B cell (primary cell): ENCODE data around the gene COASY. TPM values are rescaled to one million over a fixed set of nuclear protein-coding genes. Genes with fewer than 3 reads are reported as not detected.

Experiments
- ATAC-seq: fragments of 200-7000 bp; cut with Tn5 transposase; one replicate; pipeline ENCODE4 v1.10.0; 2021; ENCODE audit warnings: low read depth, mild to moderate bottlenecking, moderate number of reproducible peaks, moderate library complexity
- CTCF ChIA-PET: fragments of 350-600 bp; sonication (Branson Sonifier 250); formaldehyde crosslinking; loops from one replicate; lab custom pipeline; 2021; ENCODE audit warnings: antibody characterized with exemption, inconsistent platforms; lab: Charles Lee
- POLR2A ChIA-PET: fragments of 350-600 bp; sonication (Branson Sonifier 250); formaldehyde crosslinking; loops from one replicate; lab custom pipeline; 2021; ENCODE audit warnings: antibody characterized with exemption; lab: Charles Lee
- DNase-seq: peaks from one replicate; pipeline ENCODE4 v3.0.0; 2013
- H2AFZ ChIP-seq: 2 replicates; pipeline ENCODE4 v1.6.1; 2012; ENCODE audit warnings: mild to moderate bottlenecking, low read depth, low read length; ENCODE audit not compliant: insufficient read depth, poor library complexity, severe bottlenecking
- H3K27ac ChIP-seq, 2 donors: 1 replicate in 1 of 2; 2 replicates in 1 of 2; pipeline ENCODE4 v1.5.1; 2012 to 2013; ENCODE audit warnings: low read length in 2 of 2, mild to moderate bottlenecking in 2 of 2, moderate library complexity in 1 of 2
- H3K27me3 ChIP-seq, 4 experiments: fragments of 200-600 bp in 1 of 4; sonication (generic) in 1 of 4; replicated peaks in 1 of 4; 1 replicate in 2 of 4; 2 replicates in 2 of 4; pipeline versions ENCODE4 v1.6.1 to v1.7.0; 2013 to 2016; ENCODE audit warnings: low read length in 3 of 4, mild to moderate bottlenecking in 2 of 4, mixed read lengths in 1 of 4, moderate library complexity in 1 of 4; ENCODE audit not compliant: insufficient read depth in 4 of 4, control insufficient read depth in 3 of 4; ENCODE audit errors: control extremely low read depth in 1 of 4
- H3K36me3 ChIP-seq, 2 experiments: replicated peaks in 1 of 2; 1 replicate in 1 of 2; 2 replicates in 1 of 2; pipeline versions ENCODE4 v1.6.1 to v1.7.1; 2013; ENCODE audit warnings: low read length in 1 of 2; ENCODE audit not compliant: insufficient read depth in 2 of 2, control insufficient read depth in 1 of 2; ENCODE audit errors: control extremely low read depth in 1 of 2, extremely low read depth in 1 of 2
- H3K4me1 ChIP-seq, 2 donors: fragments of 200-600 bp in 1 of 2; sonication (generic) in 1 of 2; 1 replicate in 1 of 2; 2 replicates in 1 of 2; pipeline versions ENCODE4 v1.5.1 to v1.6.1; 2013 to 2017; ENCODE audit warnings: low read length in 2 of 2; ENCODE audit not compliant: control insufficient read depth in 2 of 2, insufficient read depth in 2 of 2
- H3K4me2 ChIP-seq: replicated peaks from 2 replicates; pipeline ENCODE3; 2012; ENCODE audit warnings: mild to moderate bottlenecking, low read depth, low read length; ENCODE audit not compliant: poor library complexity, severe bottlenecking
- H3K4me3 ChIP-seq, 5 experiments: fragments of 200-600 bp in 1 of 5; sonication (generic) in 1 of 5; 1 replicate in 3 of 5; 2 replicates in 2 of 5; pipeline versions ENCODE4 v1.5.1 to v1.7.0; 2011 to 2016; ENCODE audit warnings: low read length in 4 of 5, mild to moderate bottlenecking in 4 of 5, low read depth in 2 of 5, control low read depth in 1 of 5, moderate library complexity in 1 of 5; ENCODE audit not compliant: insufficient read depth in 1 of 5; ENCODE audit errors: control extremely low read depth in 1 of 5, extremely low read depth in 1 of 5
- H3K79me2 ChIP-seq: fragments of 200-600 bp; sonication (generic); one replicate; pipeline ENCODE4 v1.6.0; 2016; ENCODE audit warnings: low read length; ENCODE audit not compliant: control insufficient read depth, insufficient read depth
- H3K9ac ChIP-seq: fragments of 200-600 bp; sonication (generic); 2 replicates; pipeline ENCODE4 v1.6.1; 2017; ENCODE audit warnings: mild to moderate bottlenecking, low read length, moderate library complexity
- H3K9me3 ChIP-seq, 3 donors: one replicate each; pipeline versions ENCODE4 v1.6.1 to v1.7.1; 2013; ENCODE audit warnings: low read length in 2 of 3; ENCODE audit not compliant: control insufficient read depth in 2 of 3, insufficient read depth in 1 of 3; ENCODE audit errors: control extremely low read depth in 1 of 3
- H4K20me1 ChIP-seq: 2 replicates; pipeline ENCODE4 v1.6.0; 2012; ENCODE audit warnings: mild to moderate bottlenecking, low read length; ENCODE audit not compliant: insufficient read depth, control insufficient read depth, poor library complexity, severe bottlenecking
- H3K27ac Mint-ChIP-seq: one replicate; pipeline ENCODE4 v1.8.0; 2021; ENCODE audit warnings: mixed read lengths
- H3K27me3 Mint-ChIP-seq: one replicate; pipeline ENCODE4 v1.8.0; 2021; ENCODE audit warnings: mixed read lengths
- H3K4me1 Mint-ChIP-seq: one replicate; pipeline ENCODE4 v1.8.0; 2021; ENCODE audit warnings: mixed read lengths
- H3K4me3 Mint-ChIP-seq: one replicate; pipeline ENCODE4 v1.8.0; 2021; ENCODE audit warnings: mixed read lengths
- H3K9me3 Mint-ChIP-seq: one replicate; pipeline ENCODE4 v1.8.0; 2022; ENCODE audit warnings: mixed read lengths; ENCODE audit not compliant: insufficient read depth
- CTCF ChIP-seq: fragments of 200-600 bp; IDR thresholded peaks from one replicate; pipeline ENCODE4 v1.8.0; 2022; ENCODE audit warnings: antibody characterized with exemption, mild to moderate bottlenecking
- EZH2 ChIP-seq: IDR thresholded peaks from 2 replicates; pipeline ENCODE4 v1.6.1; 2012; ENCODE audit warnings: borderline replicate concordance, low read depth, mild to moderate bottlenecking, moderate library complexity, low read length; ENCODE audit not compliant: insufficient read depth, poor library complexity, severe bottlenecking
- WGBS: methylation state at CpG from one replicate; pipeline ENCODE4 v1.1.5; 2013; ENCODE audit warnings: missing lambda C conversion rate; ENCODE audit not compliant: insufficient coverage; 5-methylcytosine and 5-hydroxymethylcytosine counted together
- intact Hi-C: fragments of 100-400 bp; cut with micrococcal nuclease; formaldehyde crosslinking; loops from one replicate; pipeline ENCODE4 v1.10.0; 2022
- polyA plus RNA-seq: library from polyadenylated mRNA; depleted of rRNA; stranded (reverse); fragments of >200 nt; gene quantifications from 2 replicates; pipeline ENCODE4 v1.2.3, GENCODE V29; 2012
- total RNA-seq, 2 donors: library from RNA; stranded (reverse); fragments of 120-200 nt in 1 of 2; gene quantifications; 1 replicate in 1 of 2; 2 replicates in 1 of 2; pipeline versions ENCODE4 v1.2.3 to v1.2.4, GENCODE V29; 2013 to 2022

COASY gene
- total and polyA plus RNA-seq, 2 donors (not counting 1 experiment from before 2014, with no cell fraction given) = 76.6 to 82.3 TPM

GRCh38 chr17:42543190-42544079 is 18.5 kb upstream of the COASY start:
- H3K9me3 Mint-ChIP-seq = no peaks in the 10 kb centered on the region
- Histone ChIP-seq H3K27me3 (no peaks in the 10 kb centered on the region), H3K9ac (no peak overlapping the region), H3K4me1 (peaks cover 5 to 7% of the 10 kb centered on the region in 2 donors), H3K79me2 (peaks cover 2% of the 10 kb centered on the region), H4K20me1 (peaks cover 11% of the 10 kb centered on the region), H3K4me2 (no peak overlapping the region), H3K4me3 (no peak overlapping the region), H3K9me3 (no peaks in the 10 kb centered on the region), H2AFZ (no peak overlapping the region), H3K36me3 (peaks cover 0 to 22% of the 10 kb centered on the region in 2 experiments), H3K27ac (no peak overlapping the region)
- no peak overlapping the region for H3K4me3 Mint-ChIP-seq
- H3K27ac Mint-ChIP-seq = no peak overlapping the region
- peaks cover 10% of the 10 kb centered on the region for H3K4me1 Mint-ChIP-seq
- TF ChIP-seq CTCF = no peak
- TF ChIP-seq EZH2 = no peak
- CTCF ChIA-PET = interaction anchor here (1.6 kb wide), 1 partner anchor 26 kb away, joined by 6 read pairs; no protein-coding TSS in a partner anchor
- intact Hi-C loops = no loop called here
- no peaks in the 10 kb centered on the region for H3K27me3 Mint-ChIP-seq
- WGBS = 97% methylated on average over 39 of the region's 39 CpGs
- ATAC-seq = no peak
- no peak for DNase-seq
- POLR2A ChIA-PET = no interaction called here

GRCh38 chr17:42544874-42545283 is 17.1 kb upstream of the COASY start:
- no peak overlapping the region for H3K27ac ChIP-seq
- ATAC-seq (no peak), DNase-seq (no peak)
- peaks cover 10 to 16% of the 10 kb centered on the region in 2 donors for H3K4me1 ChIP-seq
- TF ChIP-seq CTCF (no peak), EZH2 (no peak)
- H4K20me1 ChIP-seq = peaks cover 10% of the 10 kb centered on the region
- H3K79me2 ChIP-seq = no peaks in the 10 kb centered on the region
- no peak overlapping the region for H2AFZ ChIP-seq
- no peaks in the 10 kb centered on the region for H3K9me3 ChIP-seq
- peaks cover 0 to 13% of the 10 kb centered on the region in 2 experiments for H3K36me3 ChIP-seq
- Mint-ChIP-seq H3K4me3 (no peak overlapping the region), H3K9me3 (no peaks in the 10 kb centered on the region), H3K4me1 (peaks cover 13% of the 10 kb centered on the region), H3K27me3 (no peaks in the 10 kb centered on the region), H3K27ac (no peak overlapping the region)
- H3K4me3 ChIP-seq = no peak overlapping the region
- H3K9ac ChIP-seq = no peak overlapping the region
- no peak overlapping the region for H3K4me2 ChIP-seq
- 77% methylated on average over 5 of the region's 8 CpGs for whole genome bisulfite sequencing
- H3K27me3 ChIP-seq = no peaks in the 10 kb centered on the region
- intact Hi-C loops = no loop called here
- CTCF ChIA-PET = interaction anchor here (1.1 kb wide), 1 partner anchor 11 kb away, joined by 3 read pairs; no protein-coding TSS in a partner anchor
- POLR2A ChIA-PET = interaction anchor here (0.6 kb wide), 1 partner anchor 119 kb away, joined by 3 read pairs; no protein-coding TSS in a partner anchor
